ENCODE measurements around the gene SLC44A5. TPM values are rescaled to one million over a fixed set of nuclear protein-coding genes. Genes with fewer than 3 reads are reported as not detected.

SLC44A5 gene
- total RNA-seq, 1 donor from 2014 or later: 0.21 TPM

- Mint-ChIP-seq H3K27me3 (ENCODE audit: unreplicated experiment) (peaks cover 3% of the 10 kb centered on the region), H3K9me3 (ENCODE audit: unreplicated experiment) (no peaks in the 10 kb centered on the region), H3K4me1 (ENCODE audit: unreplicated experiment) (no peaks in the 10 kb centered on the region), H3K27ac (ENCODE audit: unreplicated experiment) (no peak overlapping the region), H3K36me3 (ENCODE audit: unreplicated experiment) (no peaks in the 10 kb centered on the region), H3K4me3 (ENCODE audit: unreplicated experiment) (no peak overlapping the region)
- no peak for DNase-seq (ENCODE audit: extremely low spot score, unreplicated experiment)
- no peak for TF ChIP-seq CTCF (IDR thresholded peaks at IDR 0.05)
These were observed 35.1 kb downstream of the SLC44A5 start for GRCh38 chr1:75575837-75576236.

- Mint-ChIP-seq H3K36me3 (ENCODE audit: unreplicated experiment) (no peaks in the 10 kb centered on the region), H3K9me3 (ENCODE audit: unreplicated experiment) (no peaks in the 10 kb centered on the region), H3K4me1 (ENCODE audit: unreplicated experiment) (no peaks in the 10 kb centered on the region), H3K27me3 (ENCODE audit: unreplicated experiment) (peaks cover 4% of the 10 kb centered on the region), H3K27ac (ENCODE audit: unreplicated experiment) (no peak overlapping the region), H3K4me3 (ENCODE audit: unreplicated experiment) (no peak overlapping the region)
- no peak for TF ChIP-seq CTCF (IDR thresholded peaks at IDR 0.05)
- DNase-seq (ENCODE audit: extremely low spot score, unreplicated experiment): no peak
These were observed 43.7 kb downstream of the SLC44A5 start for GRCh38 chr1:75567191-75567590.

DNA sequence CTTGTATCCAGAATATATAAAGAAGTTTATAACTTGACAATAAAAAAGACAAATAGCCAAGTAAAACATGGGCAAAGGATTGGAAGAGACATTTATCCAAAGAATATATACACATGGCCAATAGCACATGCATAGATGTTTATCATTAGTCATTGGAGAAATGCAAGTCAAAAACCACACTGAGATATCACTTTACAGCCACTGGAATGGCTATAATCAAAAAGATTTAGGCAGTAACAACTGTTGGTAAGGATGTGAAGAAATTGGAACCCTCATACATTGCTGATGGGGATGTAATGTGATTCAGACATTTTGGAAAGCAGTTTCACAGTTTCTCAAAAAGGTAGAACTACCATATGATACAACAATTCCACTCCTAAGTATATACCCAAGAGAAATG, 51.1 kb downstream of the SLC44A5 start:
- Mint-ChIP-seq H3K27ac (ENCODE audit: unreplicated experiment) (no peak overlapping the region), H3K4me3 (ENCODE audit: unreplicated experiment) (no peak overlapping the region), H3K36me3 (ENCODE audit: unreplicated experiment) (no peaks in the 10 kb centered on the region), H3K9me3 (ENCODE audit: unreplicated experiment) (no peaks in the 10 kb centered on the region), H3K4me1 (ENCODE audit: unreplicated experiment) (no peaks in the 10 kb centered on the region), H3K27me3 (ENCODE audit: unreplicated experiment) (no peaks in the 10 kb centered on the region)
- no peak for TF ChIP-seq CTCF (IDR thresholded peaks at IDR 0.05)
- DNase-seq (ENCODE audit: extremely low spot score, unreplicated experiment): no peak

DNA sequence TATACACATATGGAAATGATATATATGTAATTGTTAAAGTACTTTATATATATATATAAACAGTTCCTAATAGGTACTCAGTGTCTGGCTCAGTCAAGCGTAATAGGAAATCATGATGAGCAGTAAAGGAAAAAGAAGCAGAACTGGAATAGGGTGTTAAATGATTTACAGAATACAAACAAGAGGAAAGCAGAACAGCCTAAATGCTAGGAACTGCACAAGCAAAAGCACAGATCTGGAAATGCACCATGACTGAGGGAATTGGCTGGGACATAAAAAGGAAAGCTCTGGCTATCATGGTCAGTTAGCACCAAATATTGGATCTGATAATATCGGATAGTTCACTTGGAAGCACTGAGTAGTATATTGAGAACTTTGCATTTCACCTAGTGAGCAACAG, 51.8 kb downstream of the SLC44A5 start:
- Mint-ChIP-seq H3K36me3 (ENCODE audit: unreplicated experiment) (no peaks in the 10 kb centered on the region), H3K27ac (ENCODE audit: unreplicated experiment) (no peak overlapping the region)

GRCh38 chr1:75554870-75555269, 56.0 kb downstream of the SLC44A5 start:
- Mint-ChIP-seq H3K36me3 (ENCODE audit: unreplicated experiment) (no peaks in the 10 kb centered on the region), H3K9me3 (ENCODE audit: unreplicated experiment) (no peaks in the 10 kb centered on the region), H3K4me3 (ENCODE audit: unreplicated experiment) (no peak overlapping the region), H3K4me1 (ENCODE audit: unreplicated experiment) (no peaks in the 10 kb centered on the region), H3K27ac (ENCODE audit: unreplicated experiment) (no peak overlapping the region), H3K27me3 (ENCODE audit: unreplicated experiment) (no peaks in the 10 kb centered on the region)
- no peak for TF ChIP-seq CTCF (IDR thresholded peaks at IDR 0.05)
- DNase-seq (ENCODE audit: extremely low spot score, unreplicated experiment): no peak

More for the DNA sequence above, 51.8 kb downstream of the SLC44A5 start:
- DNase-seq (ENCODE audit: extremely low spot score, unreplicated experiment): no peak
- no peak overlapping the region for H3K4me3 Mint-ChIP-seq (ENCODE audit: unreplicated experiment)
- no peak for TF ChIP-seq CTCF (IDR thresholded peaks at IDR 0.05)
- no peaks in the 10 kb centered on the region for H3K9me3 Mint-ChIP-seq (ENCODE audit: unreplicated experiment)
- H3K4me1 Mint-ChIP-seq (ENCODE audit: unreplicated experiment): no peaks in the 10 kb centered on the region
- no peaks in the 10 kb centered on the region for H3K27me3 Mint-ChIP-seq (ENCODE audit: unreplicated experiment)
